ENCODE measurements around the gene WDR27. TPM values are rescaled to one million over a fixed set of nuclear protein-coding genes. Genes with fewer than 3 reads are reported as not detected.

Gene WDR27
- total and polyA plus RNA-seq, 11 donors, result 2.2 to 12.3 (median 5.7) TPM

GRCh38 chr6:169575821-169576220, 126.0 kb downstream of the WDR27 start:
- Histone ChIP-seq H3K9me3 (no peaks in the 10 kb centered on the region), H3K27ac (no peak overlapping the region), H3K4me1 (no peaks in the 10 kb centered on the region), H3K27me3 (no peaks in the 10 kb centered on the region), H3K36me3 (no peaks in the 10 kb centered on the region), H3K4me3 (no peak overlapping the region)
- 82 to 85% (median 85%) methylated on average over 5 of the region's 5 CpGs for WGBS, 4 donors
- intact Hi-C loops (cut with DNase I), result no loop called here
- ATAC-seq (no peak), DNase-seq (no peak)
- TF ChIP-seq POLR2A (IDR thresholded peaks at IDR 0.05), result no peak
- no peak for TF ChIP-seq CTCF (IDR thresholded peaks at IDR 0.05)

DNA sequence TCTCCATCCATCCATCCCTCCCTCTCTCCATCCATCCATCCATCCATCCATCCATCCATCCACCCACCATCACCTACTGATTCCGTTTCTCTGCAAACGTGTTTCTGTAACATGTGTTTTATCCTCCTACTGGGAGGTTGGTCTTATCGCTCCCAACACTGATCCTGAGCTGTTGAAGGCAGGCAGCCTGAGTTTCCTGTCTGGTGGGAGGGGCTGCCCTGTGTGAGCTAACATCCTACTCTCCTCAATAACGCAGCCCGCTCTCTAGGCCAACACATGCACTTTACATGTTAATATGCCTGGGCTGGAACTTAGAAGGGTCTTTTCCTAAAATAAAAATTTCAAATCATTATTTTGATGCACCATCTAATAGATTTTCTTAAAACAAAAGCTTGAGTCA, 126.5 kb downstream of the WDR27 start:
- no peak for ATAC-seq
- WGBS, 4 donors, result 65 to 72% (median 69%) methylated on average over 5 of the region's 5 CpGs

GRCh38 chr6:169574420-169574819, 127.4 kb downstream of the WDR27 start:
- Histone ChIP-seq H3K27ac (no peak overlapping the region), H3K9me3 (no peaks in the 10 kb centered on the region), H3K4me3 (no peak overlapping the region), H3K27me3 (no peaks in the 10 kb centered on the region), H3K36me3 (no peaks in the 10 kb centered on the region), H3K4me1 (no peaks in the 10 kb centered on the region)
- WGBS, 4 donors, result 84 to 97% (median 91%) methylated on average over 12 to 13 of the region's 13 CpGs
- intact Hi-C loops (cut with DNase I), result no loop called here
- DNase-seq (no peak), ATAC-seq (no peak)
- no peak for TF ChIP-seq POLR2A (IDR thresholded peaks at IDR 0.05)
- no peak for TF ChIP-seq CTCF (IDR thresholded peaks at IDR 0.05)

More for the DNA sequence above, 126.5 kb downstream of the WDR27 start:
- Histone ChIP-seq H3K36me3 (no peaks in the 10 kb centered on the region), H3K9me3 (no peaks in the 10 kb centered on the region), H3K27ac (no peak overlapping the region), H3K4me1 (no peaks in the 10 kb centered on the region), H3K4me3 (no peak overlapping the region), H3K27me3 (no peaks in the 10 kb centered on the region)
- no peak for DNase-seq
- intact Hi-C loops (cut with DNase I), result no loop called here
- TF ChIP-seq CTCF (IDR thresholded peaks at IDR 0.05), result no peak
- TF ChIP-seq POLR2A (IDR thresholded peaks at IDR 0.05), result no peak

DNA sequence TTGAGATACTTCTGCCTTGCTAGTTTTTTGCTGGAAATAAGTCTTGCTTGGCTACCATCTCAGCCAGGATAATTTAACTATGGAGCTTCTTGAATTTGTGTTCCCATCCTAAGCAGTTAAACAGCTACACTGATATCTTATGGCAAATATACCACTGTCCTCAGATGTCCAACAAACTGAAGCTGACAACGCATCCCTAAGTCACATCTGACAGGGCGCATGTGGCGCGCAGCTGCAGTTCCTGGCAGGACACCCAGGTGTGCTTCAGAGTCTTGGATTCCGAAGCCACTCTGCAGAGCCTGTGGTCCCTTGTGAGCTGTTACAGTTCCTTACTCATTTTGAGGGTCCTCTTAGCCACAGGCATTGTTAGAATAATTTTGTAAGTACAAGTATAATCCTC, 127.9 kb downstream of the WDR27 start:
- ATAC-seq, result no peak
- no peaks in the 10 kb centered on the region for H3K9me3 ChIP-seq
- no peak overlapping the region for H3K27ac ChIP-seq
- intact Hi-C loops (cut with DNase I), result no loop called here
- no peaks in the 10 kb centered on the region for H3K36me3 ChIP-seq
- H3K27me3 ChIP-seq, result no peaks in the 10 kb centered on the region
- H3K4me3 ChIP-seq, result no peak overlapping the region
- WGBS, 4 donors, result 88 to 95% (median 91%) methylated on average over 5 of the region's 5 CpGs
- H3K4me1 ChIP-seq, result no peaks in the 10 kb centered on the region
- TF ChIP-seq POLR2A (IDR thresholded peaks at IDR 0.05), result no peak
- no peak for TF ChIP-seq CTCF (IDR thresholded peaks at IDR 0.05)
- no peak for DNase-seq

Data from heart left ventricle (tissue), 16 donors.